Daoy (cell line): ENCODE data around the gene CCM2L. TPM values are rescaled to one million over a fixed set of nuclear protein-coding genes. Genes with fewer than 3 reads are reported as not detected.

Experiments used
- DNase-seq: peaks from one replicate; pipeline ENCODE4 v3.0.0-alpha.2; 2015; ENCODE audit warnings: low read depth
- total RNA-seq: library from RNA; depleted of rRNA; stranded (reverse); fragments of >200 nt; shearing (Covaris generic); gene quantifications from 2 replicates; pipeline ENCODE4 v1.2.3, GENCODE V29; 2014; rRNA removed

Gene CCM2L
- 1.0 and 2.1 TPM in 2 replicates for total RNA-seq

GRCh38 chr20:32010101-32010500, at the start of gene CCM2L:
CCM2L (plus strand) TSS chr20:32010438; CDS start chr20:32010455, 17 bp downstream.
- DNase-seq = no peak

GRCh38 chr20:31962761-31963160, 47.5 kb upstream of the CCM2L start:
- DNase-seq = no peak

GRCh38 chr20:31963889-31964288, 46.3 kb upstream of the CCM2L start:
- no peak for DNase-seq

- no peak for DNase-seq
Observed at GRCh38 chr20:31966991-31967655, 43.1 kb upstream of the CCM2L start.

GRCh38 chr20:31967830-31968249, 42.4 kb upstream of the CCM2L start, which contains the start of gene XKR7:
XKR7 (plus strand) TSS chr20:31968151; CDS start chr20:31968176, 25 bp downstream.
- DNase-seq = peak; percentile 10

- DNase-seq = peak; percentile 79
Observed at GRCh38 chr20:31968291-31969126, 41.7 kb upstream of the CCM2L start.

GRCh38 chr20:31969991-31970390, 40.2 kb upstream of the CCM2L start:
- DNase-seq = no peak

- peak; percentile 13 for DNase-seq
Observed at GRCh38 chr20:31972471-31973021, 37.7 kb upstream of the CCM2L start.

GRCh38 chr20:31974296-31974695, 35.9 kb upstream of the CCM2L start:
- no peak for DNase-seq

- DNase-seq = no peak
Observed at GRCh38 chr20:31974951-31975487, 35.2 kb upstream of the CCM2L start.

- DNase-seq = no peak
Observed at GRCh38 chr20:31975874-31976273, 34.4 kb upstream of the CCM2L start.

- DNase-seq = no peak
Observed at GRCh38 chr20:31977080-31977479, 33.2 kb upstream of the CCM2L start.

GRCh38 chr20:31979713-31980426, 30.4 kb upstream of the CCM2L start:
- no peak for DNase-seq

- DNase-seq = no peak
Observed at GRCh38 chr20:31981784-31982183, 28.5 kb upstream of the CCM2L start.

GRCh38 chr20:31984981-31985471, 25.2 kb upstream of the CCM2L start:
- no peak for DNase-seq

GRCh38 chr20:31987744-31988143, 22.5 kb upstream of the CCM2L start:
- DNase-seq = peak; percentile 14

- no peak for DNase-seq
Observed at GRCh38 chr20:31988430-31989015, 21.7 kb upstream of the CCM2L start.

GRCh38 chr20:31989030-31989645, 21.1 kb upstream of the CCM2L start:
- DNase-seq = no peak

- no peak for DNase-seq
Observed at GRCh38 chr20:31990641-31991338, 19.4 kb upstream of the CCM2L start.

GRCh38 chr20:31991339-31991705, 18.9 kb upstream of the CCM2L start:
- no peak for DNase-seq
